K562 (cell line): ENCODE measurements around the gene ZMYM2. TPM values are rescaled to one million over a fixed set of nuclear protein-coding genes. Genes with fewer than 3 reads are reported as not detected.

ENCODE experiments used
- CREM ChIP-seq: IDR thresholded peaks from 2 replicates; pipeline ENCODE4 v1.6.1; 2014; ENCODE audit warnings: antibody characterized with exemption, low read depth
- NCOA1 ChIP-seq: fragments of 450-650 bp; IDR thresholded peaks from 2 replicates; pipeline ENCODE4 v1.6.1; 2016; ENCODE audit warnings: low read depth
- NFRKB ChIP-seq: fragments of 450-650 bp; IDR thresholded peaks from 2 replicates; pipeline ENCODE4 v1.6.1; 2016; ENCODE audit warnings: low read depth
- POLR3A ChIP-seq: IDR thresholded peaks from 2 replicates; pipeline ENCODE4 v1.6.1; 2011; ENCODE audit warnings: borderline replicate concordance, mild to moderate bottlenecking, moderate library complexity; ENCODE audit not compliant: insufficient read length, insufficient read depth; ENCODE audit errors: extremely low read depth
- RAD21 ChIP-seq, 2 experiments: fragments of 250-450 bp in 1 of 2; fragments of 450-650 bp in 1 of 2; sonication (Bioruptor Pico) in 1 of 2; formaldehyde crosslinking in 1 of 2; IDR thresholded peaks in 1 of 2; conservative IDR thresholded peaks in 1 of 2; 2 replicates each; pipeline versions ENCODE4 v1.4.0 to v1.8.0; 2020 to 2022; ENCODE audit warnings: mild to moderate bottlenecking in 2 of 2, moderate library complexity in 1 of 2
- SAFB2 ChIP-seq: fragments of 200-400 bp; formaldehyde crosslinking; IDR thresholded peaks from 2 replicates; pipeline ENCODE4 v1.6.1; 2018; ENCODE audit warnings: borderline replicate concordance, low read length, low read depth, moderate library complexity; ENCODE audit not compliant: severe bottlenecking
- TAF9B ChIP-seq: fragments of 450-650 bp; IDR thresholded peaks from 2 replicates; pipeline ENCODE4 v1.6.1; 2018; ENCODE audit warnings: mild to moderate bottlenecking; ENCODE audit not compliant: partially characterized antibody
- ZNF282 ChIP-seq: sonication (generic); formaldehyde crosslinking; IDR thresholded peaks from 2 replicates; pipeline ENCODE4 v1.8.1; 2023; ENCODE audit warnings: missing genetic modification reagents
- ZNF395 ChIP-seq: fragments of 200-800 bp; sonication (Bioruptor generic); IDR thresholded peaks from 2 replicates; pipeline ENCODE4 v1.6.1; 2017; ENCODE audit warnings: missing genetic modification characterization, missing compliant biosample characterization
- ZNF57 ChIP-seq: fragments of 450-650 bp; formaldehyde crosslinking; IDR thresholded peaks from 2 replicates; pipeline ENCODE4 v1.4.0; 2020; ENCODE audit warnings: mild to moderate bottlenecking, moderate library complexity
- ZNF584 ChIP-seq: fragments of 200-800 bp; sonication (Bioruptor generic); IDR thresholded peaks from 2 replicates; pipeline ENCODE4 v1.6.1; 2016; ENCODE audit warnings: low read depth, mild to moderate bottlenecking, missing genetic modification characterization, missing compliant biosample characterization
- polyA plus RNA-seq, 8 experiments: library from polyadenylated mRNA; depleted of rRNA in 4 of 8; stranded (reverse) in 5 of 8; unstranded in 3 of 8; fragments of >200 nt; fragmentation: Nextera tagmentation in 2 of 8; fragmentation: Illumina TruSeq in 1 of 8; extraction: Ambion mirVana in 2 of 8; extraction: Trizol in 1 of 8; gene quantifications; 2 replicates each; pipeline versions ENCODE4 v1.2.1 to v1.2.3, GENCODE V29; 2011 to 2014; ENCODE audit warnings: inconsistent platforms in 1 of 8, missing spikeins in 1 of 8
- total RNA-seq, 7 experiments: library from RNA; depleted of rRNA in 6 of 7; stranded (reverse); fragments of >200 nt in 6 of 7; fragmentation: Illumina TruSeq in 2 of 7; extraction: Trizol in 2 of 7; gene quantifications; 2 replicates each; pipeline versions ENCODE4 v1.2.1 to v1.2.3, GENCODE V29; 2011 to 2021; ENCODE audit warnings: low replicate concordance in 1 of 7
- TF ChIP-seq, protein P1 (sequence below), 2 experiments: fragments of 450-650 bp in 1 of 2; sonication (generic) in 1 of 2; formaldehyde crosslinking in 1 of 2; IDR thresholded peaks; 2 replicates each; pipeline versions ENCODE4 v1.7.1 to v1.9.0; 2016 to 2022; ENCODE audit warnings: inconsistent platforms in 1 of 2, mild to moderate bottlenecking in 1 of 2, missing genetic modification reagents in 1 of 2
- TF ChIP-seq, protein P2 (sequence below): IDR thresholded peaks from 2 replicates; pipeline ENCODE4 v1.6.1; 2012; ENCODE audit warnings: low read depth, low read length, improper control_type of control experiment, borderline replicate concordance

Gene ZMYM2
- total and polyA plus RNA-seq, 9 of the 15 experiments (the other 6 are each of a cell fraction or from before 2014, with no cell fraction given), result 5.0 to 48.8 (median 26.8) TPM

DNA sequence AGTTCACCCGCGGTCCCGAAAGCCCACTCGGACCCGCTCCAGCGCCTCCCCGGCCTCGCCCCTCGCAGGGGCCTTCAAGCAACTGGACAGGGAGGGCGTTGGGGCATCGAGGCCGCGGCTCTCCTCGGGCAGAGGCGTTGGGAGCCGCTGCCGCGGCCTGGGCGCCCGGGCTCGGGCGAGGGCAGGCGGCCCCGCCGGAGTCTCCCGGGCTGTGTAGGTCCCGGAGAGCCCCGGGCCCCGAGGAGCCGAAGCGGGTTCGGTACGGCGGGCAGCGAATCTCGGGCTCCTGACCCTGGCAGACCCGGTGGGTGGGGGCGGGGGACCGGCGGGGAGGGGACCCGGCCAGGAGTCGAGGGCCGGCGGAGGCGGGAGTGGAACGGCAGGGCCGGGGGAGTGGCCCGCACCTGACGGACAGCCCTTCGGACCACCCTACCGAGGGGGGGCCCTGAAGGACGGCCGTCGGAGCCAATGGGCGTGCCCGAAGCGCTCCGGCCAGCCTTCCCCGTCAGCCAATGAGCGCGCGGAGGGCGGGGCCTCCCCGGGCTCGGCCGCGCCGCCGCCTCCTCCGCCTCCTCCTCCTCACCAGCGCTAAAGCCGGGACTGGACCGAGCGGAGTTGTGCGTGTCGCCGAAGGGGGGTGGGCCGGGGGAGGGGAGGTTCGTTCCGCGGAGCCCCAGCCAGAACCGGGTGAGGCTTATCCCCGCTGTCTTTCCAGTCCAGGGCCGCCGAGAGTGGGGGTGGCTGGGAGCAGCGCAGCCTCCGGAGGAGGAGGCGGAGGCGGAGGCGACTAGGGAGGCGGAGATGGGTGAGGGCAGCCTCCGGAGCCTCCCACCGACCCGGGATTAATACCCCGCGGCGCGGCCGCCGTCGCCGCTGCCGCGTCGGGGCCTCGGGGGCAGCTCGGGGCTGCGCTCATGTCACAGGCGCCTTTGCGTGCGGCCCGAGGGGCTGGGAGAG lies at the start of gene ZMYM2 (continued):
- TF ChIP-seq, protein P1, sequence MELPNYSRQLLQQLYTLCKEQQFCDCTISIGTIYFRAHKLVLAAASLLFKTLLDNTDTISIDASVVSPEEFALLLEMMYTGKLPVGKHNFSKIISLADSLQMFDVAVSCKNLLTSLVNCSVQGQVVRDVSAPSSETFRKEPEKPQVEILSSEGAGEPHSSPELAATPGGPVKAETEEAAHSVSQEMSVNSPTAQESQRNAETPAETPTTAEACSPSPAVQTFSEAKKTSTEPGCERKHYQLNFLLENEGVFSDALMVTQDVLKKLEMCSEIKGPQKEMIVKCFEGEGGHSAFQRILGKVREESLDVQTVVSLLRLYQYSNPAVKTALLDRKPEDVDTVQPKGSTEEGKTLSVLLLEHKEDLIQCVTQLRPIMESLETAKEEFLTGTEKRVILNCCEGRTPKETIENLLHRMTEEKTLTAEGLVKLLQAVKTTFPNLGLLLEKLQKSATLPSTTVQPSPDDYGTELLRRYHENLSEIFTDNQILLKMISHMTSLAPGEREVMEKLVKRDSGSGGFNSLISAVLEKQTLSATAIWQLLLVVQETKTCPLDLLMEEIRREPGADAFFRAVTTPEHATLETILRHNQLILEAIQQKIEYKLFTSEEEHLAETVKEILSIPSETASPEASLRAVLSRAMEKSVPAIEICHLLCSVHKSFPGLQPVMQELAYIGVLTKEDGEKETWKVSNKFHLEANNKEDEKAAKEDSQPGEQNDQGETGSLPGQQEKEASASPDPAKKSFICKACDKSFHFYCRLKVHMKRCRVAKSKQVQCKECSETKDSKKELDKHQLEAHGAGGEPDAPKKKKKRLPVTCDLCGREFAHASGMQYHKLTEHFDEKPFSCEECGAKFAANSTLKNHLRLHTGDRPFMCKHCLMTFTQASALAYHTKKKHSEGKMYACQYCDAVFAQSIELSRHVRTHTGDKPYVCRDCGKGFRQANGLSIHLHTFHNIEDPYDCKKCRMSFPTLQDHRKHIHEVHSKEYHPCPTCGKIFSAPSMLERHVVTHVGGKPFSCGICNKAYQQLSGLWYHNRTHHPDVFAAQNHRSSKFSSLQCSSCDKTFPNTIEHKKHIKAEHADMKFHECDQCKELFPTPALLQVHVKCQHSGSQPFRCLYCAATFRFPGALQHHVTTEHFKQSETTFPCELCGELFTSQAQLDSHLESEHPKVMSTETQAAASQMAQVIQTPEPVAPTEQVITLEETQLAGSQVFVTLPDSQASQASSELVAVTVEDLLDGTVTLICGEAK (IDR thresholded peaks at IDR 0.05), result no peak
- TF ChIP-seq, protein P1 (CRISPR knock-in tag; IDR thresholded peaks at IDR 0.05), result no peak
- TF ChIP-seq ZNF57 (CRISPR knock-in tag) (no peak), NFRKB (no peak), CREM (peak; percentile 8; the same call in 1 of the 2 replicates), RAD21 (CRISPR knock-in tag; conservative IDR thresholded peaks at IDR 0.05 in 1 of 2, IDR thresholded peaks at IDR 0.05 in 1 of 2) (no peak), NCOA1 (no peak), TAF9B (peak; percentile 21), ZNF395 (no peak), ZNF282 (CRISPR knock-in tag) (no peak), SAFB2 (no peak), ZNF584 (CRISPR knock-in tag) (no peak), POLR3A (no peak)
- TF ChIP-seq, protein P2, sequence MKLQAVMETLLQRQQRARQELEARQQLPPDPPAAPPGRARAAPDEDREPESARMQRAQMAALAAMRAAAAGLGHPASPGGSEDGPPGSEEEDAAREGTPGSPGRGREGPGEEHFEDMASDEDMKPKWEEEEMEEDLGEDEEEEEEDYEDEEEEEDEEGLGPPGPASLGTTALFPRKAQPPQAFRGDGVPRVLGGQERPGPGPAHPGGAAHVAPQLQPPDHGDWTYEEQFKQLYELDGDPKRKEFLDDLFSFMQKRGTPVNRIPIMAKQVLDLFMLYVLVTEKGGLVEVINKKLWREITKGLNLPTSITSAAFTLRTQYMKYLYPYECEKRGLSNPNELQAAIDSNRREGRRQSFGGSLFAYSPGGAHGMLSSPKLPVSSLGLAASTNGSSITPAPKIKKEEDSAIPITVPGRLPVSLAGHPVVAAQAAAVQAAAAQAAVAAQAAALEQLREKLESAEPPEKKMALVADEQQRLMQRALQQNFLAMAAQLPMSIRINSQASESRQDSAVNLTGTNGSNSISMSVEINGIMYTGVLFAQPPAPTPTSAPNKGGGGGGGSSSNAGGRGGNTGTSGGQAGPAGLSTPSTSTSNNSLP, result 0 out of 2 replicates have a peak, but pooled peaks have one; percentile 11
